Daoy (cell line): ENCODE results near the gene MS4A2. TPM values are rescaled to one million over a fixed set of nuclear protein-coding genes. Genes with fewer than 3 reads are reported as not detected.
"Not testable (repeated sequence)": the region's sequence is repeated elsewhere in the genome, so short reads cannot be mapped to it uniquely, and the experiment has no call there.

Source experiments
- DNase-seq: peaks from one replicate; pipeline ENCODE4 v3.0.0-alpha.2; 2015; ENCODE audit warnings: low read depth
- total RNA-seq: library from RNA; depleted of rRNA; stranded (reverse); fragments of >200 nt; shearing (Covaris generic); gene quantifications from 2 replicates; pipeline ENCODE4 v1.2.3, GENCODE V29; 2014

Gene MS4A2
- total RNA-seq, 1 experiment from 2014 or later: not detected

- not testable (repeated sequence) for DNase-seq
These were observed 12.9 kb downstream of the MS4A2 start for GRCh38 chr11:60101368-60101767.

- DNase-seq: not testable (repeated sequence)
These were observed 16.1 kb downstream of the MS4A2 start for GRCh38 chr11:60104471-60105115.

- not testable (repeated sequence) for DNase-seq
These were observed 20.2 kb downstream of the MS4A2 start for GRCh38 chr11:60108631-60109030.

- DNase-seq: no peak
These were observed 23.3 kb downstream of the MS4A2 start for GRCh38 chr11:60111793-60112192.

- DNase-seq: no peak
These were observed 28.7 kb downstream of the MS4A2 start for GRCh38 chr11:60116996-60117790.

GRCh38 chr11:60118338-60118737, 29.9 kb downstream of the MS4A2 start:
- DNase-seq: no peak

- no peak for DNase-seq
These were observed 31.2 kb downstream of the MS4A2 start for GRCh38 chr11:60119710-60120109.

GRCh38 chr11:60121264-60121663, 32.8 kb downstream of the MS4A2 start:
- DNase-seq: peak; percentile 45

GRCh38 chr11:60122414-60123036, 34.1 kb downstream of the MS4A2 start:
- no peak for DNase-seq

GRCh38 chr11:60124802-60125432, 36.5 kb downstream of the MS4A2 start:
- DNase-seq: no peak

GRCh38 chr11:60125956-60126585, 37.6 kb downstream of the MS4A2 start:
- peak; percentile 16 for DNase-seq

GRCh38 chr11:60127311-60127811, 38.9 kb downstream of the MS4A2 start:
- peak; percentile 49 for DNase-seq

GRCh38 chr11:60128376-60128775, 39.9 kb downstream of the MS4A2 start:
- no peak for DNase-seq

- DNase-seq: not testable (repeated sequence)
These were observed 40.4 kb downstream of the MS4A2 start for GRCh38 chr11:60128866-60129265.

GRCh38 chr11:60129853-60130252, 41.4 kb downstream of the MS4A2 start:
- DNase-seq: no peak

- peak; percentile 30 for DNase-seq
These were observed 42.0 kb downstream of the MS4A2 start for GRCh38 chr11:60130496-60130895.

GRCh38 chr11:60131912-60132311, 43.4 kb downstream of the MS4A2 start:
- DNase-seq: no peak

GRCh38 chr11:60133917-60134316, 45.5 kb downstream of the MS4A2 start:
- DNase-seq: no peak

- DNase-seq: no peak
These were observed 55.3 kb downstream of the MS4A2 start for GRCh38 chr11:60143768-60144167.

- DNase-seq: no peak
These were observed 57.2 kb downstream of the MS4A2 start for GRCh38 chr11:60145677-60146076.
